GM12872 (cell line): ENCODE measurements around the gene TTC39B.

Experiments
- CTCF ChIP-seq: IDR thresholded peaks from 3 replicates; pipeline ENCODE4 v1.5.1; 2011; ENCODE audit warnings: low read depth, mild to moderate bottlenecking, low read length, moderate library complexity; ENCODE audit not compliant: insufficient read depth

Gene TTC39B

DNA sequence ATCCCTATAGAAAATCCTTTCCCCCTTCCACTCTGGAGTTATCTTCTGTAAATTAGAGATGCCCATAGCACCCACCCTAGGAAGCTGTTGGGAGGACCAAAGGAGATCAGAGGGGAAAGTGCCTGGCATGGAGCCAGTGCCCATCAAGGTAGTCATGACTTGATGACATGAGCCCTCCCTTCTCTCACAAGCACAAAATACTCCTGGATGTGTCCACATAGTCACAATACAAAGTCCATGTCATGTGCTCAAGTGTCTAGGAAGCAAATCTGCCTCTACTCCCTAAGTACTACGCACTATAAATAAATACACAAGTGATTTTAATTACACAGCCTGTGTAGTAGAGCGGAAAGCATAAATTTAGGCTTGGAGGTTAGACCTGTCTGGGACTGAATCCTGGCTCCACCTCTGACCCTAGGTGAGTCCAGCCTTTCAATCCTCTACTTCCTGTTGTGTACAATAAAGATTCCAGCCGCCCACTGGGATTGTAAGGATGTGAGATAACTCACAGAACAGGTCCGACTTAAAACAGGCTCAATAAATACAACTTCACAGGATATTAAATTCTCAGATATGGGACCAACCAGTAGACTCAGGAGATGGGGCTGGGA, 30.6 kb downstream of the TTC39B start:
- no peak for TF ChIP-seq CTCF

DNA sequence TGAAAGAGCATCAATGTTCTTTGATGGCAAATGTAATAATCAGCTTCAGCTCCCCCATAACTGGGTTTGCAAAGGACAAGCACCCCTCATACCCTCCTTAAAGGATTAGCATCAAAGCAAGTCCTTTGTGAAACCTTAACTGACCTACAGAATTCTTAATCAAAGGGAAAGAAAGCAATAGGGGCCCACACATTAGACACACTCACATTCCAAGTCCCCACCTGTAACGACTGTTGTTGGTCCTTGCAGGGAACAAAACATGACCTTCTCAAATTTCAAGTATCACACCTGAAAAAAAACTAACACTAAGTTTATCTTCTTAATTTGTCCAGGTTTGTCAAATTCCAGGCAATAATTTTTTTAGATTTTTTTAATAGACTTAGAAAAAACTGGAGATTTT, 32.6 kb downstream of the TTC39B start:
- no peak for TF ChIP-seq CTCF

GRCh38 chr9:15272377-15272928, 34.6 kb downstream of the TTC39B start:
- TF ChIP-seq CTCF = no peak

- no peak for TF ChIP-seq CTCF
Observed at GRCh38 chr9:15271403-15271802, 35.6 kb downstream of the TTC39B start.

- no peak for TF ChIP-seq CTCF
Observed at GRCh38 chr9:15268782-15269181, 38.2 kb downstream of the TTC39B start.

GRCh38 chr9:15268317-15268716, 38.7 kb downstream of the TTC39B start:
- no peak for TF ChIP-seq CTCF

- no peak for TF ChIP-seq CTCF
Observed at GRCh38 chr9:15264918-15265317, 42.1 kb downstream of the TTC39B start.
